Kidney (tissue), 14 donors: Measurements from ENCODE around the gene CXCR5. TPM values are rescaled to one million over a fixed set of nuclear protein-coding genes. Genes with fewer than 3 reads are reported as not detected.

Source experiments
- DNase-seq, 5 donors: peaks; one replicate each; pipeline ENCODE4 v3.0.0-alpha.2; 2013 to 2020
- FAIRE-seq: peaks from 2 replicates; lab custom pipeline; 2012; peaks lifted over from hg19 to GRCh38; lab: Jason Lieb, UNC
- H3K27ac ChIP-seq, 2 donors: one replicate each; pipeline ENCODE4 v1.7.0; 2013; ENCODE audit warnings: low read depth in 2 of 2, low read length in 2 of 2, inconsistent platforms in 1 of 2
- H3K27me3 ChIP-seq: one replicate; pipeline ENCODE4 v1.7.1; 2013; ENCODE audit warnings: low read length, inconsistent platforms; ENCODE audit not compliant: control insufficient read depth, insufficient read depth
- H3K36me3 ChIP-seq, 3 donors: one replicate each; pipeline versions ENCODE4 v1.7.0 to v1.7.1; 2013; ENCODE audit warnings: low read length in 3 of 3, control low read depth in 1 of 3, inconsistent platforms in 1 of 3; ENCODE audit not compliant: insufficient read depth in 3 of 3, control insufficient read depth in 2 of 3
- H3K4me1 ChIP-seq, 3 donors: one replicate each; pipeline versions ENCODE4 v1.7.0 to v1.7.1; 2013; ENCODE audit warnings: low read length in 3 of 3, inconsistent platforms in 1 of 3, low read depth in 1 of 3; ENCODE audit not compliant: control insufficient read depth in 2 of 3, insufficient read depth in 2 of 3
- H3K4me3 ChIP-seq, 3 donors: one replicate each; pipeline versions ENCODE4 v1.7.0 to v1.8.1; 2013; ENCODE audit warnings: low read length in 3 of 3, control low read depth in 1 of 3, inconsistent platforms in 1 of 3
- H3K9ac ChIP-seq, 3 donors: one replicate each; pipeline versions ENCODE4 v1.7.0 to v1.7.1; 2013; ENCODE audit warnings: low read length in 3 of 3, control low read depth in 1 of 3, inconsistent platforms in 1 of 3
- H3K9me3 ChIP-seq, 3 donors: one replicate each; pipeline versions ENCODE4 v1.7.0 to v1.7.1; 2013; ENCODE audit warnings: low read length in 3 of 3, control low read depth in 1 of 3, inconsistent platforms in 1 of 3; ENCODE audit not compliant: control insufficient read depth in 2 of 3, insufficient read depth in 1 of 3
- intact Hi-C: fragments of 100-400 bp; cut with DNase I; formaldehyde crosslinking; loops from one replicate; pipeline ENCODE4 v1.11.1; 2022
- polyA plus RNA-seq: library from polyadenylated mRNA; stranded (reverse); fragments of 350-450 nt; fragmentation: Illumina TruSeq; extraction: RNeasy Lipid Tissue Mini Kit (QIAGEN cat#74804); gene quantifications from one replicate; pipeline ENCODE4 v1.2.3, GENCODE V29; 2014; ENCODE audit warnings: low read depth, low replicate concordance; ENCODE audit not compliant: insufficient read depth
- total RNA-seq: library from RNA; stranded (reverse); fragmentation: NEBNext Ultra II Directional; extraction: Animal tissue kit (Norgen Biotek cat#: 25700); gene quantifications from one replicate; pipeline ENCODE4 v1.2.1, GENCODE V29; 2021
- TF ChIP-seq, protein P1 (sequence below): IDR thresholded peaks from 3 replicates; pipeline ENCODE4 v1.5.1; 2012; ENCODE audit warnings: mild to moderate bottlenecking, moderate library complexity, borderline replicate concordance; ENCODE audit not compliant: insufficient read depth; ENCODE audit errors: extremely low read depth
- donor health status: control.
- donor health status: control.
- donor health status: control.
- donor health status: control.
- donor health status: control.
- donor health status: DM: yes; HTN: yes; CAD: no.
- donor health status: Normal renal cell carcinoma (clear cell type).

The CXCR5 gene
- total and polyA plus RNA-seq, 2 donors from 2014 or later, result 1.1 TPM; not detected in 1

DNA sequence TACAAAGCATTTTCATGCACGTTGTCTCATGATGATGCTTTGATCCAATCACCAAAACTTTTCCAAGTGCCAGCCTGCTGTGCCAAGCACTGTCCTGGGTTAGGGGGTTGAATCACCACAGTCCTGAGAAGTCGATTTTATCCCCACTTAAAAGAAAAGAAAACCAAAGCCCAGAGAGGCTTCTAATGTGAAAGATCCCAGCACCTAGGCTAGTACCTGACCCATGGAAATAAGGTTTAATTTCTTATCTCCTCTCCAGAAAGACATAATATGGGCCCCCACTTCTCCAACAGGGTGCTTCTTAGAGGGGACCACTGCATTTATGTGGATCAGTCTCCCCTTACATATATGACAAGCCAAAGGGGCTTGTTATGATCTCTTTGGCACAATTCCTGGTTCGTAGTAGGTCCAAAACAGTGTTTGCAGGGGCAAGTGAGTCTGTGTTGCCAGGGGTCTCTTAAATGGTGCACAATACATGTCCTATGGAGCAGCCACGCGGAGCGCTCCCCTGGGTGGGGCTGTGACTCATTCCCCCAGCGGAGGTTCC is 43.9 kb downstream of the CXCR5 start:
- intact Hi-C loops, result no loop called here
- Histone ChIP-seq H3K4me3 (peak overlapping the region in 2 of 3 donors; percentile 7 to 80), H3K9me3 (no peaks in the 10 kb centered on the region), H3K9ac (peak overlapping the region in 1 of 3 donors; percentile 17), H3K27me3 (no peaks in the 10 kb centered on the region), H3K27ac (peak overlapping the region; percentile 98), H3K4me1 (peaks cover 4 to 29% (median 22%) of the 10 kb centered on the region in 3 donors), H3K36me3 (no peaks in the 10 kb centered on the region)
- TF ChIP-seq, protein P1, sequence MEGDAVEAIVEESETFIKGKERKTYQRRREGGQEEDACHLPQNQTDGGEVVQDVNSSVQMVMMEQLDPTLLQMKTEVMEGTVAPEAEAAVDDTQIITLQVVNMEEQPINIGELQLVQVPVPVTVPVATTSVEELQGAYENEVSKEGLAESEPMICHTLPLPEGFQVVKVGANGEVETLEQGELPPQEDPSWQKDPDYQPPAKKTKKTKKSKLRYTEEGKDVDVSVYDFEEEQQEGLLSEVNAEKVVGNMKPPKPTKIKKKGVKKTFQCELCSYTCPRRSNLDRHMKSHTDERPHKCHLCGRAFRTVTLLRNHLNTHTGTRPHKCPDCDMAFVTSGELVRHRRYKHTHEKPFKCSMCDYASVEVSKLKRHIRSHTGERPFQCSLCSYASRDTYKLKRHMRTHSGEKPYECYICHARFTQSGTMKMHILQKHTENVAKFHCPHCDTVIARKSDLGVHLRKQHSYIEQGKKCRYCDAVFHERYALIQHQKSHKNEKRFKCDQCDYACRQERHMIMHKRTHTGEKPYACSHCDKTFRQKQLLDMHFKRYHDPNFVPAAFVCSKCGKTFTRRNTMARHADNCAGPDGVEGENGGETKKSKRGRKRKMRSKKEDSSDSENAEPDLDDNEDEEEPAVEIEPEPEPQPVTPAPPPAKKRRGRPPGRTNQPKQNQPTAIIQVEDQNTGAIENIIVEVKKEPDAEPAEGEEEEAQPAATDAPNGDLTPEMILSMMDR, result no peak
- DNase-seq (peak in 1 of 5 donors; percentile 10), FAIRE-seq (no peak)

DNA sequence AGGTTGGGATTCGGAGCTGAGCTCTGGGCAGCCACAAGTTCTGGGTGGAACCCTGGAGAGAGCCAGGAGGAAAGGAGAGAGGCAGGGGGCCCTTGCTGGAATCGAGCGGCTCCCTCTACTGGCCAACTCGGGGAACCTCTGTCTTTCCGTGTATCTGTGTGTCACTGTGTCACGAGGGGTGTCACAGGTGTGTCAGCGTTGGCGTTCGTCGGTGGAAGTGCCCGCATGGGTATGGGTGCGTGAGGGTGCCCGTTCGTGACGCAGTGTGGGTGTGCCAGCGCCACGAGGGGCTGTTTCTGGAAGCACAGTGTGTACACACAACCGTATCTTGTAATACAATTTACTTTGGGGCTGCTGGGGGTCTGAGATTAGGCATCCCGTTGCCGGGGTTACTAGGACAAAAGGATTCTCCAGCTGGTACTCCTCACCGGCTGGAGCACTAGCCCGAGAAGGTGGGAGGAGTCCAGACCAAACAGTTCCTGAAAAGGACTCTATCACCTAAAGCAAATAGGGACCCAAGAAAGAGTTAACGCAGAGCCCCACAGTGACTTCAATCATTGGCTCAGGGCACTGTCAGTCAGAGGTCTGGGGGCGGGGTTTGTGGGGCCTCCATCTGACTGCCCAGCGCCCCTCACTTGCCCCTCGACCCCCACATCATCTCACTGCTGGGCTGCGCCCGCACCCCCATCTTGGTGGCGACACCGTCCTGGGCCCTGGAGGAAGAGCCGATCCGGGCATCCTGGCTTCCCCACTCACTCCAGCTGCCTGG is 44.6 kb downstream of the CXCR5 start:
- TF ChIP-seq, protein P1, result peak; percentile 87
- Histone ChIP-seq H3K4me1 (peaks cover 2 to 22% (median 16%) of the 10 kb centered on the region in 3 donors), H3K27ac (peak overlapping the region; percentile 98), H3K4me3 (peak overlapping the region; percentile 69 to 83 (median 80)), H3K9ac (peak overlapping the region; percentile 54 to 87 (median 61)), H3K27me3 (no peaks in the 10 kb centered on the region), H3K36me3 (no peaks in the 10 kb centered on the region), H3K9me3 (no peaks in the 10 kb centered on the region)
- DNase-seq (peak; percentile 95 to 98 (median 96)), FAIRE-seq (no peak)
- intact Hi-C loops, result no loop called here

DNA sequence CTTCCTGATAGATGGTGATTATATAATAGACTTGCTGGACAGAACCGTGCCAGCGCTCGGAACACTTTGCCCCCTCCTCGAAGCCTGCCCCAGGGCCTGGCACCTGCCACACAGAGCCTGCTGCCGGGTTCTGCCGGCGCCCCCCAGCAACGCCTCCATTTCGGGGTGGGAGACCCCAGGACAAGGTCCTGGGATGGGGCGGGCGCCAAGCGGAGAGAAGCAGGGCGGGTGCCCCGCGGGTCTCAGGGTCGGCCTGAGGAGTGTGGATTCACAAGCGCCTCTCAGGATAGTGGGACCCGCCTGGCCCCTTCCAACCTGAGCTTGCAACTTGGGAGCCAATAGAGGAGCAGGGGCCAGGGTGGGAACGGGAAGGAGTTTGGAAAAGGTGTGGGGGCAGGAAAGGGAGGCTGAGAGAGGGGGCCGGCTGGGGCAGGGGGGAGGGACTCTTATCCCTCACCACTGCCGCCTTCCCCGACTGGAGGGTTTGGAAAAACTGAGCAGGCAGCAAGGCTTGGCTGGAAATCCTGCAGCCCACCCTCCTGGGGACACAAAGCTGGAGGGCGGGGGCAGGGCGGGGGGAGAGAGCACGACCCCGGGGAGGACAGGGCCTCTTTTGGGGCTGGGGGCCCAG is 45.3 kb downstream of the CXCR5 start:
- Histone ChIP-seq H3K9me3 (no peaks in the 10 kb centered on the region), H3K27me3 (no peaks in the 10 kb centered on the region), H3K27ac (peak overlapping the region; percentile 98), H3K9ac (peak overlapping the region; percentile 52 to 87 (median 61)), H3K36me3 (no peaks in the 10 kb centered on the region), H3K4me3 (peak overlapping the region; percentile 69 to 83 (median 80)), H3K4me1 (peaks cover 0 to 15% (median 14%) of the 10 kb centered on the region in 3 donors)
- intact Hi-C loops, result no loop called here
- FAIRE-seq (no peak), DNase-seq (peak in 3 of 5 donors; percentile 88 to 95 (median 93))
- TF ChIP-seq, protein P1, result no peak
